T-helper 2 cell treated with Interferon-gamma antibody and Interleukin-4, amounts not matched to agents 5 μg/mL and 100 μg/mL, for 36 hours (primary cell): ENCODE results near the gene APAF1.

ENCODE experiments used
- DNase-seq: peaks from one replicate; pipeline ENCODE4 v3.0.0; 2021; ENCODE audit warnings: low spot score
- H3K27ac Mint-ChIP-seq: one replicate; pipeline ENCODE4 v1.8.0; 2021; ENCODE audit warnings: mild to moderate bottlenecking, mixed read lengths
- H3K27me3 Mint-ChIP-seq: one replicate; pipeline ENCODE4 v1.8.0; 2021; ENCODE audit warnings: low read depth, mixed read lengths
- H3K36me3 Mint-ChIP-seq: one replicate; pipeline ENCODE4 v1.8.0; 2021; ENCODE audit warnings: low read depth, mixed read lengths
- H3K4me1 Mint-ChIP-seq: one replicate; pipeline ENCODE4 v1.8.0; 2021; ENCODE audit warnings: low read depth, mixed read lengths
- H3K4me3 Mint-ChIP-seq: one replicate; pipeline ENCODE4 v1.8.0; 2022; ENCODE audit warnings: mild to moderate bottlenecking, moderate library complexity, mixed read lengths
- H3K9me3 Mint-ChIP-seq: one replicate; pipeline ENCODE4 v1.8.0; 2021; ENCODE audit warnings: mixed read lengths

Gene APAF1

DNA sequence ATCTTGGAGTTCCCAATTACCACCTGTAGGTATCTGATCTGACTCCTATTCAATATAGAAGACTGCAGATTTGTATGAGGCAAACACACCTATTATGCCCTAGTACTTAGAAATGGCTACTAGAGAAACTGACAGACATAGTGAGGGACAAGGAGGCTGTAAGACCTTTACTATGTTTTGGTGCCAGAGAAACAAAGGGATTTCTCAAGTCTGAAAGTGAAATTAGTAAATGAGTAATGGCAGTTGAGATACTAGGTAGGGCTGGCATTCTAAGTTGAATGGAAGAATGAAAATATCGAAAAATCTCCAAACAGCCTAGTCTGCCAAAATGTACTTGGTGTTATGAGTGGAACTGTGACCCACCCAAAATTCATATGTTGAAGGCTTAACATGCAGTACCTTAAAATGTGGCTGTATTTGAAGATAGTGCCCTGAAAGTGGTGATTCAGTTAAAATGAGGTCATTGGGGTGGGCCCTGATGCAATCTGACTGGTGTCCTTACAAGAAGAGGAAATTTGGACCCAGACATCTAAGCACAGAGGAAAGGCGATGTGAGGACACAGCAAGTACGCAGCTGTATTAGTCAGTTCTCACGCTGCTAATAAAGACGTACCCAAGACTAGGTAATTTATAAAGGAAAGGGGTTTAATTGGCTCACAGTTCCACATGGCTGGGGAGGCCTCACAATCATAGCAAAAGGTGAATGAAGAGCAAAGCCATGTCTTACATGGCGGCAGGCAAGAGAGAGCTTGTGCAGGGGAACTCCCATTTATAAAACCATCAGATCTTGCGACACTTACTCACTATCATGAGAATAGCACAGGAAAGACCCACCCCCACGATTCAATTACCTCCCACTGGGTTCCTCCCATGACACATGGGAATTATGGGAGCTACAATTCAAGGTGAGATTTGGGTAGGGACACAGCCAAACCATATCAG, 127.0 kb downstream of the APAF1 start:
- no peaks in the 10 kb centered on the region for H3K27me3 Mint-ChIP-seq
- peaks cover 4% of the 10 kb centered on the region for H3K4me1 Mint-ChIP-seq
- H3K36me3 Mint-ChIP-seq, result no peaks in the 10 kb centered on the region
- no peak overlapping the region for H3K4me3 Mint-ChIP-seq
- no peaks in the 10 kb centered on the region for H3K9me3 Mint-ChIP-seq
- DNase-seq, result no peak
- no peak overlapping the region for H3K27ac Mint-ChIP-seq

GRCh38 chr12:98772818-98773217, 127.7 kb downstream of the APAF1 start:
- Mint-ChIP-seq H3K4me3 (no peak overlapping the region), H3K27ac (no peak overlapping the region), H3K4me1 (peaks cover 4% of the 10 kb centered on the region), H3K9me3 (no peaks in the 10 kb centered on the region), H3K27me3 (no peaks in the 10 kb centered on the region), H3K36me3 (no peaks in the 10 kb centered on the region)
- no peak for DNase-seq

DNA sequence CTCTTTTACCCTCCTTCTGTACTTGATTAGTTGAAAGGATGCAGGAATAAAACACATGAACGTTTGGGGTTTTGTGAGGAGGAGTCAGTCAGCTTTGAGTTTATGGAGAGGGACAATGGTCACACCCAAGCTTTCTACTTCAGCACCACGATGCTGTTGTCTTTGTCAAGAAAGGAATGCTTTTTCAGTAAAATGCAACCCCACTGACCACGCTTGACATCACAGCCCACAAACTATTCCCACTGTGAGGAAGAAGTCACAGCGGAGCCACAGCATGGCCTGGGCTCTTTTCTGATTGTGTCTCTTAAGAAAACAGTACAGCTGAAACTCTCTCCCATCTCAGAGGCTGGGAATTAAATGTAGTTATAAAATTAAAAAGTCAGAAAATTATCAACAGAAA, 135.2 kb downstream of the APAF1 start:
- DNase-seq, result no peak
- no peaks in the 10 kb centered on the region for H3K9me3 Mint-ChIP-seq
- no peaks in the 10 kb centered on the region for H3K4me1 Mint-ChIP-seq
- H3K27ac Mint-ChIP-seq, result no peak overlapping the region
- H3K27me3 Mint-ChIP-seq, result peaks cover 10% of the 10 kb centered on the region
- no peaks in the 10 kb centered on the region for H3K36me3 Mint-ChIP-seq
- no peak overlapping the region for H3K4me3 Mint-ChIP-seq

GRCh38 chr12:98783420-98783819, 138.3 kb downstream of the APAF1 start:
- no peak for DNase-seq
- no peaks in the 10 kb centered on the region for H3K36me3 Mint-ChIP-seq
- H3K4me3 Mint-ChIP-seq, result no peak overlapping the region
- no peaks in the 10 kb centered on the region for H3K4me1 Mint-ChIP-seq
- peaks cover 18% of the 10 kb centered on the region for H3K27me3 Mint-ChIP-seq
- H3K27ac Mint-ChIP-seq, result no peak overlapping the region
- H3K9me3 Mint-ChIP-seq, result no peaks in the 10 kb centered on the region
